Right atrium auricular region (tissue), 2 donors: ENCODE results near the gene CCDC116. TPM values are rescaled to one million over a fixed set of nuclear protein-coding genes. Genes with fewer than 3 reads are reported as not detected.
"Not testable (repeated sequence)": the region's sequence is repeated elsewhere in the genome, so short reads cannot be mapped to it uniquely, and the experiment has no call there.

Experiments
- DNase-seq: peaks from one replicate; pipeline ENCODE4 v3.0.0-alpha.2; 2019; ENCODE audit warnings: low spot score
- H3K27ac ChIP-seq, 2 donors: fragments of 200-600 bp; sonication (generic); 1 replicate in 1 of 2; 2 replicates in 1 of 2; pipeline ENCODE4 v1.5.1; 2016 to 2019
- H3K27me3 ChIP-seq, 2 donors: fragments of 200-600 bp; sonication (generic); one replicate each; pipeline versions ENCODE4 v1.5.1 to v1.6.0; 2017 to 2019
- H3K36me3 ChIP-seq: fragments of 200-600 bp; sonication (generic); one replicate; pipeline ENCODE4 v1.5.1; 2016
- H3K4me1 ChIP-seq, 2 donors: fragments of 200-600 bp; sonication (generic); one replicate each; pipeline versions ENCODE4 v1.5.1 to v1.6.0; 2017 to 2019
- H3K4me3 ChIP-seq, 2 donors: fragments of 200-600 bp; sonication (generic); 1 replicate in 1 of 2; 2 replicates in 1 of 2; pipeline ENCODE4 v1.5.1; 2017 to 2019; ENCODE audit warnings: mild to moderate bottlenecking in 1 of 2, moderate library complexity in 1 of 2
- H3K9me3 ChIP-seq, 2 donors: fragments of 200-600 bp; sonication (generic); one replicate each; pipeline ENCODE4 v1.5.1; 2019
- CTCF ChIP-seq, 2 donors: fragments of 200-600 bp; sonication (generic); IDR thresholded peaks; one replicate each; pipeline ENCODE4 v1.5.1; 2019; ENCODE audit warnings: antibody characterized with exemption in 2 of 2
- total RNA-seq, 2 donors: library from RNA; depleted of rRNA; stranded (reverse); fragments of >200 nt; gene quantifications; one replicate each; pipeline ENCODE4 v1.1.0, GENCODE V29; 2016

CCDC116 gene
- total RNA-seq, 2 donors from 2014 or later: not detected

DNA sequence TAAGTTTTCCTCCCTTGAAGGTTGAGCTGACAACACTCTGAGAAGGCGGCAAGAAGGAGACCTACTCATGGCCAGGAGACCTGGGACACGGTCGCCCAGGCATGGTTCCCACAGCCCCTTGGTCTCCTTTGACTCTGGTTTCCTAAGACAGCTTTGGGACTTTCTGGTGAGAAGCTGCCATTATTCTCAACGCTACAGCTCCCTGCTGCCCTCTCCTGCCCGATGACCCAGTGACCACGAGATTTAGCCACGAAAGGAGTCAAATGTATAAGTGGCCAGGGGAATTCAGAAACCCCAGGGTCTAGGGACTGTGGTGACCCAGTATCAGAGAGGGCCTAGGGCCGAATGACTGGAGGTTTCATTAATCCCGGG lies 8.8 kb downstream of the CCDC116 start:
- Histone ChIP-seq H3K27ac (peak overlapping the region; percentile 61 to 79), H3K4me1 (peaks cover 0 to 23% of the 10 kb centered on the region in 2 donors), H3K36me3 (no peaks in the 10 kb centered on the region), H3K9me3 (no peaks in the 10 kb centered on the region), H3K27me3 (no peaks in the 10 kb centered on the region), H3K4me3 (peak overlapping the region; percentile 41 to 74)
- no peak for DNase-seq
- peak in 1 of 2 donors; percentile 63 for TF ChIP-seq CTCF (IDR thresholded peaks at IDR 0.05)

DNA sequence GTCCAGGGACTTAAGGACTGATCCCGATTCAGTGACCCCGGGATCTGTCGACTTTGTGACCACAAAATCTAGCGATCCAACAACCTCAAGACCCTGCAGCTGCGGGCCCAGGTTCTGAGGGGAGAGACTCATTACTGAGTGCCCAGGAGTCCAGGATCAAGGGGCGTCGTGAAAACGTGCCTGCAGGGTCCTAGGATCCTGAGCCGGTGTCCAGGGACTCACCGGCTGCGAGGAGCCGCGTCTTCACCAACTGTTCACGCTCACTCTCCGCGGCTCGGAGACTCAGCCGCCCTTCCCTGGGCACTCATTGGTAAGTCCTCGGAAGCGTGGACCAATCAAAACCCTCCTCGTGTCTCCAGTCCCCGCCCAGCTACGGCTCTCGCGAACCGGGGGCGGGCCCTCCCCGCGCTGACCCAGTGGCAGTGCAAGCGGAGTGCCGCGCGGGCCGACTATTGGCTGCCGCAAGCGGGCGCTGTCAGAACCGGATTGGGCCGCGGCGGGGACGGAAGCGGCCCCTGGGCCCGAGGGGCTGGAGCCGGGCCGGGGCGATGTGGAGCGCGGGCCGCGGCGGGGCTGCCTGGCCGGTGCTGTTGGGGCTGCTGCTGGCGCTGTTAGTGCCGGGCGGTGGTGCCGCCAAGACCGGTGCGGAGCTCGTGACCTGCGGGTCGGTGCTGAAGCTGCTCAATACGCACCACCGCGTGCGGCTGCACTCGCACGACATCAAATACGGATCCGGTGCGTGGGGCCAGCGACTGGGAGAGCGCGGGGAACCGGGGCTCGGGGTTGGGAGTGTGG lies 9.4 kb downstream of the CCDC116 start, which contains the start of gene SDF2L1:
Gene SDF2L1 (plus strand): TSS at position 514 of the 795 bp plus-strand sequence. CDS start 35 bp downstream, at position 549.
- peak within 1 kb of the TSS; percentile 61 to 74 for H3K4me3 ChIP-seq
- peaks cover 0 to 29% of the 10 kb centered on the region in 2 donors for H3K4me1 ChIP-seq
- TF ChIP-seq CTCF (IDR thresholded peaks at IDR 0.05): peak in 1 of 2 donors; percentile 28
- peak within 1 kb of the TSS; percentile 61 to 79 for H3K27ac ChIP-seq
- no peaks in the 10 kb centered on the region for H3K36me3 ChIP-seq
- H3K9me3 ChIP-seq: no peaks in the 10 kb centered on the region
- H3K27me3 ChIP-seq: no peaks in the 10 kb centered on the region
- peak; percentile 99 for DNase-seq

DNA sequence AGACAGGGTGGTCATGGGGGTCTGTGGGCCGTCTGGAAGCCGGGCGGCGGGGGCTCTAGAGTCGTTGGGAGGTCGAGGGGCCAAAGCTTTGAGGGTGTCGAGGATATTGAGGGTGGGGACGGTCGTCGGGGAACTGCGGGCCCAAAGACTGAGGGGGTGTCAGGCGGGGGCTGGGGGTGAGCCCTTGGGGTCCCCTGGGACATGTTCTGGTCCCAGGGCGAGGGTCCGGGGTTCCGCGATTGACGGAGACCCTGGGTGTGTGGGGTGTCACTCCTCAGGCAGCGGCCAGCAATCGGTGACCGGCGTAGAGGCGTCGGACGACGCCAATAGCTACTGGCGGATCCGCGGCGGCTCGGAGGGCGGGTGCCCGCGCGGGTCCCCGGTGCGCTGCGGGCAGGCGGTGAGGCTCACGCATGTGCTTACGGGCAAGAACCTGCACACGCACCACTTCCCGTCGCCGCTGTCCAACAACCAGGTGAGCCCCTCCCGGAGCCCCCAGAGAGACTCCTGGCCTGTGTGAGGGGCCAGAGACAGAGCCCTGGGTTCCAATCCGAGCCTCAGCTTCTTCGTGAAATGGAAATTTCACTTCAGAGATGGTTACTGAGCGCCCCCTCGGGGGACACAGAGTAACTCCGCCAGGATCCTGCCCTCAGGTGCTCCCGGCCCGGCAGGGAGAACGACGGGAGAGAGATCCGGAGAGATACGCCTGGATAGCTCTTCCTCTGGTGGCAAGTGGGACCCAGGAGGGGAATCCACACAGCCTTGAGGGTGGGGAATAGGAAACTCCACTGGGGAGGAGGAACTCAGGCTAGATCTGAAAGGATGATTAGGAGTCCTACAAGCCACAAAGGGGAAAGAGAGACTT lies 10.3 kb downstream of the CCDC116 start:
- no peaks in the 10 kb centered on the region for H3K36me3 ChIP-seq
- H3K4me1 ChIP-seq: peaks cover 0 to 30% of the 10 kb centered on the region in 2 donors
- no peak for DNase-seq
- peak overlapping the region; percentile 61 to 74 for H3K4me3 ChIP-seq
- no peaks in the 10 kb centered on the region for H3K9me3 ChIP-seq
- H3K27ac ChIP-seq: peak overlapping the region; percentile 60 to 63
- peak in 1 of 2 donors; percentile 55 for TF ChIP-seq CTCF (IDR thresholded peaks at IDR 0.05)
- H3K27me3 ChIP-seq: no peaks in the 10 kb centered on the region

DNA sequence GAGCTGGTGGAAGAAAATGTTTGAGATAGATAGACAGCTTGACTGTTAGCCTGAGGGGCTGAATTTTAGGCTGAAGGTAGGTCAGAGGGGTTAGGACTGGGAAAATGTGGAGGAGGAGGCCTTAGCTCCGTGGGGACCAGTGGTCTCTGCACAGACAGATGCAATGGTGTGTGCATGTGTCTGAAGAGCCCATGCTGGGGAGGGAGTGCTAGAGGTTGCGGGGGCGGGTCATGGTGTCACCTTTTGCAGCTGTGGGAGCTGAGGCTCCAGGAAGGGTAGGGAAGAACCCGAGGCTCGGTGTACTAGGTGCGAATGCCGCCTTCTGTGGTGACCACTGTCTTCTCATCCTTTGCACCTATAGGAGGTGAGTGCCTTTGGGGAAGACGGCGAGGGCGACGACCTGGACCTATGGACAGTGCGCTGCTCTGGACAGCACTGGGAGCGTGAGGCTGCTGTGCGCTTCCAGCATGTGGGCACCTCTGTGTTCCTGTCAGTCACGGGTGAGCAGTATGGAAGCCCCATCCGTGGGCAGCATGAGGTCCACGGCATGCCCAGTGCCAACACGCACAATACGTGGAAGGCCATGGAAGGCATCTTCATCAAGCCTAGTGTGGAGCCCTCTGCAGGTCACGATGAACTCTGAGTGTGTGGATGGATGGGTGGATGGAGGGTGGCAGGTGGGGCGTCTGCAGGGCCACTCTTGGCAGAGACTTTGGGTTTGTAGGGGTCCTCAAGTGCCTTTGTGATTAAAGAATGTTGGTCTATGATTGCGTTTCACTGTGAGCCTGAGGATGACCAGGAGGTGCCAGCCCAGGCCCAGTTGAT lies 11.2 kb downstream of the CCDC116 start:
- Histone ChIP-seq H3K9me3 (no peaks in the 10 kb centered on the region), H3K4me3 (peak overlapping the region in 1 of 2 donors; percentile 74), H3K4me1 (peaks cover 0 to 30% of the 10 kb centered on the region in 2 donors), H3K27ac (no peak overlapping the region), H3K36me3 (no peaks in the 10 kb centered on the region), H3K27me3 (no peaks in the 10 kb centered on the region)
- TF ChIP-seq CTCF (IDR thresholded peaks at IDR 0.05): no peak
- DNase-seq: no peak

- not testable (repeated sequence) for H3K27ac ChIP-seq, H3K36me3 ChIP-seq, DNase-seq, H3K27me3 ChIP-seq, H3K4me3 ChIP-seq, H3K9me3 ChIP-seq
- H3K4me1 ChIP-seq: peaks cover 0 to 31% of the 10 kb centered on the region in 2 donors
Measured at GRCh38 chr22:21645513-21645912, 13.0 kb downstream of the CCDC116 start.
